GM19372 (cell line): Measurements from ENCODE around the gene PHLDA2.
"Not testable (repeated sequence)": the region's sequence is repeated elsewhere in the genome, so short reads cannot be mapped to it uniquely, and the experiment has no call there.

Experiments
- ATAC-seq: cut with Tn5 transposase; IDR thresholded peaks from one replicate; pipeline ENCODE4 v1.9.1; 2021; ENCODE audit warnings: mild to moderate bottlenecking, low read depth, moderate library complexity; ENCODE audit not compliant: unreplicated experiment

PHLDA2 gene

GRCh38 chr11:2916114-2916891 lies 12.9 kb downstream of the PHLDA2 start:
- ATAC-seq: no peak

- ATAC-seq: no peak
Measured at GRCh38 chr11:2915473-2915872, 13.7 kb downstream of the PHLDA2 start.

GRCh38 chr11:2914455-2915195 lies 14.6 kb downstream of the PHLDA2 start:
- no peak for ATAC-seq

GRCh38 chr11:2913776-2914175 lies 15.4 kb downstream of the PHLDA2 start:
- no peak for ATAC-seq

- no peak for ATAC-seq
Measured at GRCh38 chr11:2913019-2913431, 16.2 kb downstream of the PHLDA2 start.

- no peak for ATAC-seq
Measured at GRCh38 chr11:2912498-2912897, 16.7 kb downstream of the PHLDA2 start.

GRCh38 chr11:2911785-2912391 lies 17.3 kb downstream of the PHLDA2 start:
- no peak for ATAC-seq

GRCh38 chr11:2911088-2911784 lies 18.0 kb downstream of the PHLDA2 start:
- ATAC-seq: no peak

- no peak for ATAC-seq
Measured at GRCh38 chr11:2910401-2910955, 18.7 kb downstream of the PHLDA2 start.

- no peak for ATAC-seq
Measured at GRCh38 chr11:2909133-2909902, 19.9 kb downstream of the PHLDA2 start.

- ATAC-seq: no peak
Measured at GRCh38 chr11:2908130-2908529, 21.1 kb downstream of the PHLDA2 start.

- not testable (repeated sequence) for ATAC-seq
Measured at GRCh38 chr11:2905299-2905698, 23.9 kb downstream of the PHLDA2 start.

- no peak for ATAC-seq
Measured at GRCh38 chr11:2904153-2905052, 24.8 kb downstream of the PHLDA2 start.

GRCh38 chr11:2903672-2904011 lies 25.6 kb downstream of the PHLDA2 start:
- no peak for ATAC-seq

GRCh38 chr11:2902784-2903671 lies 26.2 kb downstream of the PHLDA2 start:
- ATAC-seq: peak; percentile 6

- ATAC-seq: peak; percentile 97
Measured at GRCh38 chr11:2901854-2902783, 27.1 kb downstream of the PHLDA2 start.
